Activated CD4-positive, alpha-beta T cell treated with anti-CD3 and anti-CD28 coated beads, Interleukin-2, amount 50 U/mL, for 4 hours (primary cell): ENCODE measurements around the gene IGSF11.
"Not testable (repeated sequence)": the region's sequence is repeated elsewhere in the genome, so short reads cannot be mapped to it uniquely, and the experiment has no call there.

Experiments used
- DNase-seq, 2 experiments: peaks; one replicate each; pipeline ENCODE4 v3.0.0-alpha.2; 2020

Gene IGSF11

DNA sequence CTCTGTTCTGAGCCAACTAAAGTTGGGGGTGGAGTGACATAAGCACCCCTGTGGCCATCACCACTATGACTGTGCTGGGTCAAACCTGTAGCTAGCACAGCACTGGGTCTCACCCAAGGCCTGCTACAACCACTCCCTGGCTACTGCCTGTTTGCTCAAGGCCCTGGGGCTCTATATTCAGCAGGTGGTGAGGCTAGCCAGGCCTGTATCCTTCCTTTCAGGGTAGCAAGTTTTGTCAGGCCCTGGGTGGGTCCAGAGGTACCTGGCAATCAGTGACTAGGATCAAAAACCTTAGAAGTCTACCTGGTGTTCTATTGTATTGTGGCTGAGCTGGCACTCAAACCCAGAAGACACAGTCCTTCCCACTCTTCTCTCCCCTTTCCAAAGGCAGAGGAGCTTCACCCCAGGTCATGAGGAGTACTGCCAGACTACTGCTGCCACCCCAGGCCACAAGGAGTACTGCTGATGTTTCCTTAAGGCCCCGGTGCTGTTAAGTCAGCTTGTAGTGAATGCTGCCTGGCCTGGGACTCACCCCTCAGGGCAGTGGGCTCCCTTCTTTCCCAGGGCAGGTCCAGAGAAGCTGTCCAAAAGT is 170.8 kb downstream of the IGSF11 start:
- DNase-seq: no peak

DNA sequence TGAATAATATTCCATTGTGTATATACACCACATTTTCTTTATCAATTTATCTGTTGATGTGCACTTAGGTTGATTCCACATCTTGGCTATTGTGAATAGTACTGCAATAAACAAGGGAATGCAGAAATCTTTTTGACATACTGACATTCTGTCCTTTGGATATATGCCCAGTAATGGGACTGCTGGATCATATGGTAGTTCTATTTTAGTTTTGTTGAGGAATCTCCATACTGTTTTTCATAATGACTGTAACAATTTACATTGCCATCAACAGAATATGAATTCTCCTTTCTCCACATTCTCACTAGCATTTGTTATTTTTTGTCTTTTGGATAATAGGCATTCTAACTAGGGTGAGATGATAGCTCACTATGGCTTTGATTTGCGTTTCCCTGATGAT is 174.7 kb downstream of the IGSF11 start:
- no peak for DNase-seq

DNA sequence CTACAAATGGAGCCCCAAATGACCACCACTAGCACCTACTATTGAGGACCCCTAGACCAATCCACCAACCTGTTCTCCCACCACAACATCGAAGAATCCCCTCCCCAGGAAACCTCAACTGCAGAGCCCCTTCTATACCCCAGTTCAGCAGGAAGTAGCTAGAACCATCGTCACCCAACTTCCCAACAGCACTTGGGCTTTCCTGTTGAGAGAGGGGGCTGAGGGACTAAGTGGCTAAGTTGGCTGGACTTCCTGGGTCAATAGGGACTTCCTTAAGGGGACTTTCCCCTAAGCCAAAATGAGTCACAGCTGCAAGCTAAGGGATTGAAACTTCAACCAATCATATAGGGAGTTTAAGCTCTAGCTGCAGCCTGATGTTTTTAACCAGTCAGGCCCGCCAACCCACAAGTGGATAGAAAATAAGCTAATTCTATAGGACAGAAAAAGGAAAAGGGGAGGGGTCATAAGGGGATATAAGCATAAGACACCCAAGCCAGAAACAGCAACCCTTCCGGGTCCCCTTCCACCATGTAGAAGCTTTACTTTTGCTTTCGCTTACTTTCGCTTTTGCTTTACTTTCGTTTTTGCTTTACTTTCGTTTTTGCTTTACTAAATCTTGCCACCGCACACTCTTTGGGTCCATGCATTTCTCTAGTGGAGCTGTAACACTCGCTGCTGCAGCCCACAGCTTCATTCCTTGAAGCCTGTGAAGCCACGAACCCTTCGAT is 183.0 kb downstream of the IGSF11 start:
- not testable (repeated sequence) for DNase-seq

DNA sequence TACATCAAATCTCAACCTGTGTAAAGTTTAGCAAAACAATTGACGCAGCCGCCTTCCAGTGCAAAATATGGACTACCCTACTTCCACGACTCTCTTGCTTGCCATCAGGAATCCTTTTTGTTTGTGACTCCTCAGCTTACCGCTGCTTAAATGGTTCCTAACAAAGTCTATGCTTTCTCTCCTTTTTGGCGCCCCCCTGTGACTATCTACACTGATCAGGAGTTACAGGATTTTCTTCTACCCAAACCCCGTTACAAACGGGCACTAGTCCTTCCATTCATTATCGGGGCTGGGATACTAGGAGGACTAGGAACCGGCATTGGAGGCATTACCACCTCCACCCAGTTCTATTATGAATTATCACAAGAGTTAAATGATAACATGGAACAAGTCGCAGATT is 184.0 kb downstream of the IGSF11 start:
- no peak for DNase-seq
